COLO829 (cell line): ENCODE measurements around the gene TGFBR3.

Experiments used
- DNase-seq: peaks from one replicate; pipeline ENCODE4 v3.0.0; 2012; ENCODE audit warnings: low spot score

TGFBR3 gene

DNA sequence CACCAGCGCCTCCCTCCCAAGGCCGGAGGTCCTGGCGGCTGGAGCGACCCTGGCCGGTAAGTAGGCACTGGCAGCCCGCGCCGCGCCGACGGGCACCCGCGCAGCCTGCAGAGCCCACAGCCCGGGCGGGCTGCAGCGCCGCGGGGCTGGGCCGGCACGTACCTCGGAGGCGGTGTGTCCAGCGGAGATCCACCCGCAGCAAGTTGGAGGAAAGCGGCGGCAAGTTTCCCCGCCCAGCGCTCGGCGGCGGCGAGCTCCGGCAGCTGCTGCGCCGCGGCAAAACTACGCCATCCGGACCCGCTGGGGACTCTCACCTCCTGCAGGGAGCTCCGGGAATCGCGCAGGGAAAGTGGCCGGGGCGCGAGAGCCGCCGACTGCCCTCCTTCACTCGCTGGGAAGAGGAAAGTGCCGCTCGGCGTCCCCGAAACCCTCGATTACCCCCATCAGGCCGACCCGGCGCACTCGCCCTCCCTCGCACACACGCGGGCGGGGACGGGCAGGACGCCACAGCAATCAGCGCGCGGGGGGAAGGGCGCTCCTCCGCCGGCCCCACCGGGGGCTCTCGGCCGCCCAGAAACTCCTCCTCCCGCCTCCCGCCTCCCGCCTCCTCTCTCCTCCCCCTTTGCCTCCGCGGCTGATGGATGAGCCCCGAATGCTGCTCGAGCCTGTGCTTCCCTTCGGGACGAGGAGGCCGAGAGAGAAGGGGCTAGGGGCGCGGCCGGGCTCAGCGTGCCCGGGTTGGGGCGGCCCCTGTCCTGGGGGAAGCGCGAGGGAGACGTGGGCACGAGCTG, at the start of gene TGFBR3:
TSS of gene TGFBR3 (minus strand) at position 436 of the 791 bp plus-strand sequence. CDS start 24,620 bp downstream, outside the sequence.
- DNase-seq = peak; percentile 39

DNA sequence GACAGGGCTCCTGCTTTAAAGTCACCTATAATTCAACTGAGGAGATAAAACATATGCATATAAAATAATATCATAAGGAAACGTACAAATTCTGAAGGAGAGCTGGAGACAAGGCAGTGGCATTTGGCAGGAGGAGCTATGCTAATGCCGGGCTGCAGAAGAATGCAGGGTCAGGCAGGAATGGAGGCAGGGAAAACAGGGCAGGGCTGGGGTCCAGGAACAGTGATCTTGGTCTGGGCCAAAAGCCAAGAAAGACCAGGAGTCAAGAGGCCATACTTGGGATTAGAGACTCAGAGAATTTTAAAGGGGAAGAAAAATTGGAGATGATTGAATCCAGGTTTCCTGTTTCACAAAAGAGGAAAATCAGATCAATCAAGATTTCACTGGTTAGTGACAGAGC, 43.3 kb upstream of the TGFBR3 start:
- DNase-seq = no peak

DNA sequence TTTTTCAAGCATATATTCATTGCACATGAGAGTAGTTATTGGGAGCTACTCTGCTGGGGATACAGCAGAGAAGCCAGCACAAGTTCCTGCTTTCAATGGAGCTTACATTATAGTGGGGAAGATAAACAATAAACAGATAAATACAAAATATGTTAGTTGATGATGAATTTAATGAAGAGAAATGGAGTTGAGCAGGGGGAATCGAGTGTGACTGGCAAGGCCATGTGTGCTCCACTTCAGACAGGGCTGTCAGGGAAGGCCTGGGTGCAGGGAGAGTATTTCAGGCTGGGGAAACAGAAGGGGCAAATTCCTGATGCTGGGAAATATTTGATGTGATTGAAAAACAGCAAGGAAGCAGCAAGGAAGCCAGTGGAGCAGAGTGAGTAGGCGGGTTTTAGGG, 42.1 kb upstream of the TGFBR3 start:
- DNase-seq = no peak

DNA sequence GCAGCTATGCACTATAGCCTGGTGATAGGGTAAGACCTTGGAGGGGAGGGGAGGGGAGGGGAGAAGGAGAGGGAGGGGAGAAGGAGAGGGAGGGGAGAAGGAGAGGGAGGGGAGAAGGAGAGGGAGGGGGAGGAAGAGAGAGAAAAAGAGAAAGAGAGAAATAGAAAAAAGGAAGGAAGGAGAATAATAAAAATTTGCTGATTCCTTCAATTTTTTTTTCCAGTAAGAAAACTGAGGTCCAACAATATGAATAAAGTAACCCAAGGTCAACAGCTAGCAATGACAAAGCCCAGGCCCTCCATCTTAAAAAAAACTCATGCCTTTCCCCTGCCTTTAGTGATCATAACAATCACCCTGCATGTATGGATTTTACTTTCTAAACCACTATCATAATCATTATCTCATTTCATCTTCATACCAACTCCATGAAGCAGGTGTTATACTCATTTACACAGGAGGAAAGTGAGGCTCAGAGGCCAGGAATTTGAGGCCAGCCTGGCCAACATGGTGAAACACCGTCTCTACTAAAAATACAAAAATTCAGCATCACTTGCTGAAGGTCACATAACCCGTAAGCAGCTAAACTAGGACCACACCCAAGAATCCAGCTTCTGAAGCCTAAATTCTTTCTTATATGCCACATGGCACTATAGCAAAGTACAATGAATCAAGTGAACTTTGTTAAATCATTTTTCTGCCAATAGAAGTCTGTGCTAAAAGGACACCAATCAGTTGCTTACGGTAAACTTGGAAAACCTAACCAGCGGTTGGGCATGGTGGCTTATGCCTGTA, 39.9 kb upstream of the TGFBR3 start:
- no peak for DNase-seq

DNA sequence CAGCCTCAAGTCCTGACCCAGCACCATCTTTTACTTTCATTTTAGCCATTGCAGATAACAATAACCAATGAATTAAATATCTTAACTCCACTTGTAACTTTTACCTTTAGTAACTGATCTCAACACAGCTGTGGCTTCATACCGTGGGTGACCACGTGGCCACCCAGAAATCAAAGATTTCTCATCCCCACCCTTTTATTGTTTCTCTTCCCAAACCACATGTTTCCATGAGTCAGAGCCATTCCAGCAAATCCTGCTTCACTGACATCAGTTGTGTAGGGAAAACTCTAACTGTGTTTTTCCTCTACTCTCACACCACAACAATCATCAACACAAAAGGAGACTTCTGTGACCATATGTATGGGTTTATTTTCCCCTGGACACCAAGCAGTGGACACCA, 38.2 kb upstream of the TGFBR3 start:
- no peak for DNase-seq

DNA sequence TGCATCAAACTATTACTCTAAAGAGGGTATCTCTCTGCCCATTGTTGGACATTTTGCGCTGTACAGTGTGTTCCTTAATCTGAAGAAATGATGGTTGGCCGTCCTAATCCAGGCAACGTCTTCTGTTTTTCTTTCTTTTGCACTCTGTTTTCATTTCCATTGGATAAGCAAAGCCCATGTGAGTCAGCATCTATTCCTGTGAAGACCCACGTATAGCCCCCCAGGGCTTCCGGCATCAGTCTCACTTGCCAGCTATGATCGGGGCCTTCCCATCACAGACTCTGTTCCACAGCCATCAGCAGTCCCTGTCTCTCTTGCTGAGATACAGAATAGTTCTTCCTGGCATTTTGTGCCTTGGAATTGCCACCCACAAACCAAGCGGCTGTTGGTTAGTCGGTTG, 34.0 kb upstream of the TGFBR3 start:
- no peak for DNase-seq

DNA sequence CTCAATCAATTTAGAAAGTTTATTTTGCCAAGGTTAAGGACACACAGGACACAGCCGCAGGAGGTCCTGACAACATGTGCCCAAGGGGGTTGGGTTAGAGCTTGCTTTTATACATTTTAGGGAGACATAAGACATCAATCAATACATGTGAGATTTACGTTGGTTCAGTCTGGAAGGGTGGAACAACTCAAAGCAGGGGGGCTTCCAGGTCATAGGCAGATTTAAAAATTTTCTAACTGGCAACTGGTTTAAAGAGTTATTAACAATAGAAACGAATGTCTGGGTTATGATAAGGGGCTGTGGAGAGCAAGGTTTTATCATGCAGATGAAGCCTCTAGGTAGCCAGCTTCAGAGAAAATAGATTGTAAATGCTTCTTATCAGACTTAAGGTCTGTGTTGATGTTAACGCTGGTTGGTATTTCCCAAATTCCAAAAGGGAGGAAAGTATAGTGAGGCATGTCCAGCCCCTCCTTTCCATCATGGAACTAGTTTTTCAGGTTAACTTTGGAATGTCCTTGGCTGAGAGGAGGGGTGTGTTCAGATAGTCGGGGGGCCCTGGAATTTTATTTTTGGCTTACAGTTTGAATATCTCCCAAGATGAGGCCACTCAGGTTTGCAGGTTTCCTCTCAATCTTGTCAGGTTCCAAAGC, 31.0 kb upstream of the TGFBR3 start:
- no peak for DNase-seq

DNA sequence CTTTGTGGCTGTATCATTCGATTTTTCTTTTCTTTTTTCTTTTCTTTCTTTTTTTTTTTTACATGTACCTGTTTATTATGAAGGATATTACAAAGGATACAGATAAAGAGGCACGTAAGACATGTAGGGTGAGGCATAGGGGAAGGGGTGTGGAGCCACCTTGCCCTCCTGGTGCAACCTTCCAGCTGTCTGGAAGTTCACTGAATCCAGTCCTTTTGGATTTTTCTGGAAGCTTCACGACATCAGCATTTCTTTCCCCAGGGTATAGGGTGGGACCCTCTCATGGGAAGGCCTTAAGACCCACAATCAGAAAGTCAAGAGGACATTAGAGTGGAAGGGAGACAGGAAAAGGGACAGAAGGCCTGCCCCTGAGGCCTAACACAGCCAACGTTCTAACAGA, 30.1 kb upstream of the TGFBR3 start:
- DNase-seq = no peak

DNA sequence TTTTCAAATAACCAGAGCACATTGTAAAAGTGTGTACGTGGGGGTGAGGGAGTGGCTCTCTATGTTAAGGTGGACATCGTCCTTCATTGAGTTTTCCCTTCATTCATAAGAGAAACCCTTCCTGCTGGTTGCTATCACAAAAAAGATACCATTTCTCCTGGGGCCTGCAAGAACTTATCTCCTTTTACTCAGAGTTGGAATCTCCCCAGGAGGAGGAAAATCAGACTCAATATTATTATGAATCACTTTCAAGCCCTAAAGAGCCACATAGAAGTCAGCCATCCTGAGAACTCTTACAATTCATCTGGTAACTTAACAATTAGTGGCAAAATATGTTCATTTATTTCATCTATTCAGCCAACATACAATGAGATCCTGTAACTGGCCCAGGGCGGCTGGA, 27.1 kb upstream of the TGFBR3 start:
- DNase-seq = no peak

DNA sequence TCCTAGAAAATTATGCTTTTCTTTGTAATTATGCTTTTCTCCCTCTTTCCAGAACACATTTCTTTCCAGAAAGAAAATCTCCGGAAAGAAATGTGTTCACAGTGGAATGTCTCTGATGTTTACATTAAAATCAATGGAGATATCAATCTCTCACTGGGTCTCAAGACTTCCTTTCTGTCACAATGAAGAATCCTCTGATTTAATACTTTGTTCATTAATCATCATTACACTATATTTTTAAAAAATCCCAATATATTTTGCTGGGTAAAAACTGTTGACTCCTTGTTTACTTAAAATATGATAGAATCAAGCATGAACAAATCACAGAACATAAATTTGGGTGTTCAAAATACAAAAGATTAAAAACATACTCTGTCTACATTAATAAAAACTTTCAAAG, 26.3 kb upstream of the TGFBR3 start:
- DNase-seq = no peak

DNA sequence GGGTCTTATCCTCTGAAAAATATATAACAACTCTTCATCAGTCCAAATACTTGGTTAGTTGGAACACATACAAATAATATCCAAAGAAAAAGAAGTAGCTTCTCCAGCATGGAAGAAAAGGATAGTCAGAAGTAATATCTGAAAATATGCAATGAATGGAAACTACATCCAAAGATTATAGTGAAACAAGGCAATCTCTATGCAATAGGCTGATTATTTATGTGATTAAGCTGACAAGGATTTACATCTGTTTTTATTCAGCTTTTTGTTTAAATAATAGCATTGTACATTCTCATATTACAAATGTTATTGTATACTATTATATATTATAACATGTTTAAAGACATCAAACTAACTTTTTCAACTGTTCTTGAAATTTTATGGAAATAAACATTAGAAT, 15.3 kb upstream of the TGFBR3 start:
- DNase-seq = no peak

DNA sequence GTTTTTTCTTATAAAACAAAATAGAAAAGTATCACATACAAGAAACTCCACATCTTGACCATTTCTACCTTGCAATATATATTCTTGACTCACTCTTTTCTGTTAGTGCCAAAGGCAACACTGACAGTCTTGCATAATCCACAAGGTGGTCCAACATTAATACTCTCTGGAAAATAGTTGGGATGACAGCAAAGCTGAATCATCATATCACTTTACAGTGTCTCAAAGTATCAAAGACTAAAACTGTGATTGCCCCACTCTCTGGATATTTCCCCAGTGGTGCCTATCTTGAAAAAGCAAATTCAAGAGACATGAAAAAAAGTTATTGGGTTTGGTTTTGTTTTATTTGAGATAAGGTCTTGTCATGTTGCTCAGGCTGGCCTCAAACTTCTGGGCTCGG, 14.6 kb upstream of the TGFBR3 start:
- DNase-seq = no peak

DNA sequence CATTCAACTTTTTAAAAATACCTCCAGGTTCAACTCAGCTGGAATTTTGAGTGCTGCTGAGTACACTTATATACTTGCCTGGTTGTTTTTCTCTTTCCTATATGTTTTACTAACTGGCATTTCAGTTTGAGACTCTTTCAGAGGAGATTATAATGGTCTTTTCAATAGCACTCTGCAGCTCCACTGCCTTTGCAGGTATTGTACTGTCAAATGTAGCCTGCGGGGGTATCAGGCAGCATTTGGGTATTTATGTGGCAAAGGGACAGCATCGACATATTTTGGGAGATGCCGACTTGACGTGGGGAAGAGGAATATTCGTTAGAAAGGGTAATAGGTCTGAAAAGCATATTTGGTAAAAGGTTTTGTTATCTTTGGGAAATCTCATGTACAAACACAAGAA, 11.1 kb upstream of the TGFBR3 start:
- DNase-seq = no peak

DNA sequence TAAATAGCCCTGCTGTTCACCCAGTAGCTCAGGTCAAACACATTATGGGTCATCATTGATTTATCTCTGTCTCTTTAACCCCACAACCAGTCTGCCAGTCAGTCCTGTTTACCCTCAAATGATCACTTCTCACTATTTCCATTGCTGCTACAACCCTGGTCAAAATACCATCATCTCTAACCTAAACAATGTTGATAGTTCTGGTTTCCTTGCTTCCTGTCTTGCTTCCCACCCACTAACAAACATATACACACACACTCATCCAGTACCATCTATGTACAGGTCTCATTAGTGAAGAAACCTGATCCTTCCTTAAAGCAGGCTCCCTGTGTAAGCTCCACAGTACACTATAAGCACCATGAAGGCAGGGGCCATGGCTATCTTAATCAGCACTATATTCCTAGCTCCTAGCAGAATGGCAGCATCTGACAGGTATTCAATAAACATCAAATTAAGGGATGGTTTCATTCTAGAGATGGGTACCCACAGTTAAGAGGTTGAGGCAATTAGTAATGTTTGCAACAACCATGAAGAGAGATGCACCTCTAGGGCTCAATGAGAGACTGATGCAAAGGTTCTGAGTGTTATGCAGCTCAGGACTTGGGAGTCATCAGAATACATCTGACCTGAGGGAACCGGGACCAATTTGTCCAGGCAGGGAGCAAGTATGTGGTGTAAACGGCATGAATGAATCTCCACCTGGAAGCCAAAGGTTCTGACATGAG, 10.0 kb upstream of the TGFBR3 start:
- no peak for DNase-seq

DNA sequence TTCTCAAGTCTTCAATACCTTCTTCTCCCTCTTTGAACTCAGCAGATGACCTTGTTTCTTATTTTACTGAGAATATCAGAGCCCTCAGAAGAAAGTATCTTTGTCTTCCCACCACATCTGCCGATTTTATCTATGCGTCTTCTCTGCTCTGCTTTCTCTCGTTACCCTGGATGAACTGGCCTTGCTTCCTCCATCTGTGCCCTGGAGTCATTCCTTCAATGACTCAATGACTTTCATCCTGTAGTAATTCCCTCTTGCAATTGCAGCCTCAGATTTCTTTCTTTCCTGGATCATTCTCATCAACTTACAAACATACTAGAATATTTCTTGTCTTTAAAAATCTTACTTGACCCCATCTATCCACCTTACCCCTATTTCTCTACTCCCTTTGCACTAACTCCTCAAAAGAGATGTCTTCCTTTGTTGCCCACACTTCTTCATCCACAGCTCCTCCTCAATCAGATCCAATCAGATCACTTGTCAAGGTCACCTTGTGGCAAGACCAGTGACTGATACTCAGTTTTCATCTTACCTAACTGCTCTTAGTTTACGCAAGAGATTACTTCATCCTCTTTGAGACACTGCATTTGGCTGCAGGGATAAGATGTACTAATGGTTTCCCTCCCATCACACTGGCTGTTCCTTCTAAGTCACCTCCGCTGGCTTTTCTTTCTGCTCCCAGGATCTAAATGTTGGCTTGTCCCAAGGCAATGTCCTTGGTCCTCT, 8.2 kb upstream of the TGFBR3 start:
- DNase-seq = no peak

DNA sequence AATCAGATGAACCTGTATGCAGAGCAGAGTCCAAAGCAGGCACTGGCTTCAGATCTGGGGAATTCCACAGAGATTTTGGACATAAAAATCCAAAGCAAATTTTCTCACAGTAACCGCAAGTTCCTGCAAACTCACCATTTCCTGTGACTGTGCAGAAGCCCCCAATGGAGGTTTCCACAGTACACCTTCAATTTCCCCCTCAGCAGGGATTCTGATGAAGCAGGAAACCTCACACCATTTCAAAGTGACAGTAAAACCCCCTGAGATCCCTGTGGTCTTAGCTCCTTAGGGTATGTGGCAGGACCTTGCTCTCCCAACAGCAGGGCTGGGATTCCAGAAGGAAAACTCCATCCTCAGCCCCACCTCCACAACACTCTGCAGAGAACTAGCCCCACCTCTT, 6.0 kb upstream of the TGFBR3 start:
- DNase-seq = no peak

DNA sequence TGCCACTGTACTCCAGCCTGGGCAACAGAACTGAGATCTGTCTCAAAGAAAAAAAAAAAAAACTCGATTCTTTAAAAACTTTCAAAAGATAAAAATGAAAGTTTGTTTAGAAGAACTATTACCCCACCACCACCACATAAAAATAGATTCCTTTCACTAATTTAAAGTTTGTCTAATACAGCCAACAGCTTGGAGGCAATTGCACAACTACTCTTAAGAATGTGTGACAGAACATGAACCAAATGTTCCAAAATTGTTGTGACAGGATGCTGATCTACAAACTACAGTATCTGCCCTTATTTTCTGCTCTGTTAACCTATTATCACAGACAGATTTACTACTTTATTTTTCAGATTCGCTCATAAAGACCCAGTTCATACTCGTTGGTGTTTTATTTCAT, 5.5 kb upstream of the TGFBR3 start:
- no peak for DNase-seq

DNA sequence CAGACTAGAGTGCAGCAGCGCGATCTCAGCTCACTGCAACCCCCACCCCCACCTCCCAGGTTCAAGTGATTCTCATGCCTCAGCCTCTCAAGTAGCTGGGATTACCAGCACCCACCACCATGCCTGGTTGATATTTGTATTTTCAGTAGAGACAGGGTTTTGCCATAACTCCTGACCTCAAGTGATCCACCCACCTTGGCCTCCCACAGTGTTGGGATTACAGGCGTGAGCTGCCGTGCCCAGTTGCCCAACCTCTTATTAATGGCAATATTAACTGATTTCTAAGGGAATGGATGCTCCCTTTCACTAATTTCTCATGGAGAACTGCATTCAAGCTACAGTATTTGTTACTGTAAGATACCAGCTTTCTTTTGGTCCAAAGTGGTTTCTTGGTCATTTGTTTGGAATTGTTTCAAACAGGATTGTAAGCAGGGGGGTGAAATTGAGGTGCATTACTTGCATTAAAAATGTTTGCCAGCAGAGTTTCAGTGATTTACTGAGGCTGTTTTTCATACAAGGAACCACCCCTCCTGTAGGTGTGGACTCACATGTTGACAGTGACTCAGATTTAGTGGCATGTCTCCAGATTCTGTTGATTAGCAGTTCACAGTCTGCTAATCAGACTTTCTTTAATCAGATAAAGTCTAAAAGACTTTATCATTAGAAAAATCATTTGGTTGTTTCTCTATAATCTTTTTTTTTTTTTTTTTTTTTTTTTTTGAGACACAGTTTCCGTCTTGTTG, 3.9 kb upstream of the TGFBR3 start:
- DNase-seq = no peak

DNA sequence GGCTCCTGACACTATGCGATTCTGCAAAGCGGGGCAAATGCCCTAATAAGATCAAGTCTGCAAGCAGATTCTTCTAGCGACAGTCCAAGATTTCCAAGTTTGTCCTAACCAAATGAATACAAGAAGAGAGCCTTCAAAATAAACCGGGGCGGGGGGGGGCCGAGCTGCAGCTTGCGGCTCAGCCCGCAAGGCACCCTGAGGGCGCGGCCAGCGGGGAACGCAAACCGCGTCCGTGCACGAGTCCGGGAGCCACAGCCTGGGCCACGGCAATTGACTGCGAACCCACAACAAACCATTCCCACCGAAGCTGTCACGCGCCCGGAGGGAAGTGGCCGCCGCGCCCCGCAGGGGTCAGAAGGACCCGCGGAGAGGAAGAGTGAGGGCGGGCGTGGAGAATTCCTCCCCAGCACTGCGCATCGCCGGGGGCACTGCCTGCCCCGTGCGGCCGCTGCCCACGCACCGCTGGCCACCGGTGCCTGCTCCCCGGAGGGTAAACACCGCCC, 687 bp downstream of the TGFBR3 start:
- no peak for DNase-seq

DNA sequence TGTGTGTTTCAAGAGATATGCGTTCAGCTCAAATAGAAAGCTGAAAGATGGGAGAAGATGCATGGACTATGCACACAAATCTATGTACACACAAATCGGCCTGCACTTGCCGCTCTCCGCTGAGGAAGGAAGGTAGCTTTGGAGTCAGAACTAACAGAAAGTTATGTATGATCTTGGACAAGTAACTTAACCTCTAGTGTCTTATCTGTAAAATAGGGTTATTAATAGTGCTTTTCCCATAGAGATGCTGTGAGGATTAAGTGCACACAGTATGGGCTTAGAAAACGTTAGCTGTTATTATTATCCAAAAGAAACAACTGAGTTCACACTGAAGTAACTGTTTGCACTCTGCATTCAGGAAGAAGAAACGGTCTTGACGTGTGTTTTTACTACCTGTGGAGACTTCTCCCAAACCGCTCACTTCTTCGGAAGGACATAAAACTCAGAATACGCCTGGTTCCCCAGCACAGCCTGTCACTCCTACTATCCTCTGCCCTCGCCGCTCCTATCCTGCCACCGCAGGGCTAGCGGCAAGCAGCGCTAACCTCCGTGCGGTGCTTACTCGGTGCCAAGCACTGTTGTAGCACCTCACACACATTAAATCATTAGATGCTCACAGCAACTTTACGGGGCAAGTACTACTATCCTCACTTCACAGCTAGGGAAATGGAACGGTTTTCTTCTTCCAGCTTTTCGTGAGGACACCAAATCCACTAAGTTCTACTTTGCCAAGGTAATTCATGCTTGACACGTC, 1.3 kb downstream of the TGFBR3 start:
- no peak for DNase-seq
